Keratinocyte (primary cell): ENCODE results near the gene TET2.

Experiments used
- EZH2 ChIP-seq: IDR thresholded peaks from one replicate; pipeline ENCODE4 v1.6.1; 2012; ENCODE audit warnings: inconsistent platforms, mild to moderate bottlenecking, low read length, moderate library complexity
- TF ChIP-seq, protein P1 (sequence below), 3 experiments: IDR thresholded peaks in 1 of 3; conservative IDR thresholded peaks in 1 of 3; optimal IDR thresholded peaks in 1 of 3; 2 replicates in 2 of 3; 3 replicates in 1 of 3; pipeline versions ENCODE3 to v1.5.1; 2011; ENCODE audit warnings: low read length in 3 of 3, mild to moderate bottlenecking in 3 of 3, moderate library complexity in 2 of 3, control low read depth in 1 of 3, inconsistent platforms in 1 of 3; ENCODE audit not compliant: insufficient read depth in 2 of 3; ENCODE audit errors: extremely low read depth in 1 of 3

DNA sequence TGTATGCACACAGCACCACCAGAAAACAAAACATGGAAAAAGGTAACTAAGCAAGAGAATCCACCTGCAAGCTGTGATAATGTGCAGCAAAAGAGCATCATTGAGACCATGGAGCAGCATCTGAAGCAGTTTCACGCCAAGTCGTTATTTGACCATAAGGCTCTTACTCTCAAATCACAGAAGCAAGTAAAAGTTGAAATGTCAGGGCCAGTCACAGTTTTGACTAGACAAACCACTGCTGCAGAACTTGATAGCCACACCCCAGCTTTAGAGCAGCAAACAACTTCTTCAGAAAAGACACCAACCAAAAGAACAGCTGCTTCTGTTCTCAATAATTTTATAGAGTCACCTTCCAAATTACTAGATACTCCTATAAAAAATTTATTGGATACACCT is 90.2 kb downstream of the TET2 start:
- TF ChIP-seq, protein P1, sequence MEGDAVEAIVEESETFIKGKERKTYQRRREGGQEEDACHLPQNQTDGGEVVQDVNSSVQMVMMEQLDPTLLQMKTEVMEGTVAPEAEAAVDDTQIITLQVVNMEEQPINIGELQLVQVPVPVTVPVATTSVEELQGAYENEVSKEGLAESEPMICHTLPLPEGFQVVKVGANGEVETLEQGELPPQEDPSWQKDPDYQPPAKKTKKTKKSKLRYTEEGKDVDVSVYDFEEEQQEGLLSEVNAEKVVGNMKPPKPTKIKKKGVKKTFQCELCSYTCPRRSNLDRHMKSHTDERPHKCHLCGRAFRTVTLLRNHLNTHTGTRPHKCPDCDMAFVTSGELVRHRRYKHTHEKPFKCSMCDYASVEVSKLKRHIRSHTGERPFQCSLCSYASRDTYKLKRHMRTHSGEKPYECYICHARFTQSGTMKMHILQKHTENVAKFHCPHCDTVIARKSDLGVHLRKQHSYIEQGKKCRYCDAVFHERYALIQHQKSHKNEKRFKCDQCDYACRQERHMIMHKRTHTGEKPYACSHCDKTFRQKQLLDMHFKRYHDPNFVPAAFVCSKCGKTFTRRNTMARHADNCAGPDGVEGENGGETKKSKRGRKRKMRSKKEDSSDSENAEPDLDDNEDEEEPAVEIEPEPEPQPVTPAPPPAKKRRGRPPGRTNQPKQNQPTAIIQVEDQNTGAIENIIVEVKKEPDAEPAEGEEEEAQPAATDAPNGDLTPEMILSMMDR (optimal IDR thresholded peaks at IDR 0.05 in 1 of 3, IDR thresholded peaks at IDR 0.05 in 1 of 3, conservative IDR thresholded peaks at IDR 0.05 in 1 of 3; ENCODE audit: extremely low read depth in 1 of 3, insufficient read depth in 2 of 3, low read length in 3 of 3) = no peak
- no peak for TF ChIP-seq EZH2
